Sigmoid colon (tissue), 3 donors: ENCODE measurements around the gene USP31.

ENCODE experiments used
- POLR2A ChIP-seq, 2 donors: fragments of 450-650 bp; IDR thresholded peaks; one replicate each; pipeline ENCODE4 v1.6.1; 2016; ENCODE audit warnings: antibody characterized with exemption in 2 of 2, mild to moderate bottlenecking in 2 of 2, moderate library complexity in 2 of 2
- TF ChIP-seq, protein P1 (sequence below), 4 experiments: fragments of 450-650 bp in 3 of 4; fragments of 200-600 bp in 1 of 4; IDR thresholded peaks; one replicate each; pipeline ENCODE4 v1.5.1; 2016 to 2019; ENCODE audit warnings: antibody characterized with exemption in 4 of 4, mild to moderate bottlenecking in 3 of 4, moderate library complexity in 2 of 4

DNA sequence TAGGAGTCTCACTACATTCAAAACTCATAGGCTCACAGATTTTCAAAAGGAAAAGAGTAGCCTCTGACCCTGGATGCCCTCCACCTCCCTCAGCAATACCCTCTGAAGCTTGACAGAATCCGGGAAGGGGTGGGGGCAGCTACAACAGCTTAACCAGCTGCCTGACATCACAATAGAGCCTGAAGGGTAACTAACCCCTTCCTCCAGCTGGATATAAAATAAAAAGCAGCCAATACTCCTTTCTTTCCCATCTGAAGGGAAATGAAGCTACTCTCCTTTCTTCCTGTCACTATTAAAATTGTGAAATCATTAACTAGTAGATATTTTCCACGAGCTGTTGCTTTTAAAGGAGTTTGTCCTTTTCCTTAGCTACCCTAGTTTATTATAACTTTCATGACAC, 24.0 kb downstream of the USP31 start:
- TF ChIP-seq, protein P1, sequence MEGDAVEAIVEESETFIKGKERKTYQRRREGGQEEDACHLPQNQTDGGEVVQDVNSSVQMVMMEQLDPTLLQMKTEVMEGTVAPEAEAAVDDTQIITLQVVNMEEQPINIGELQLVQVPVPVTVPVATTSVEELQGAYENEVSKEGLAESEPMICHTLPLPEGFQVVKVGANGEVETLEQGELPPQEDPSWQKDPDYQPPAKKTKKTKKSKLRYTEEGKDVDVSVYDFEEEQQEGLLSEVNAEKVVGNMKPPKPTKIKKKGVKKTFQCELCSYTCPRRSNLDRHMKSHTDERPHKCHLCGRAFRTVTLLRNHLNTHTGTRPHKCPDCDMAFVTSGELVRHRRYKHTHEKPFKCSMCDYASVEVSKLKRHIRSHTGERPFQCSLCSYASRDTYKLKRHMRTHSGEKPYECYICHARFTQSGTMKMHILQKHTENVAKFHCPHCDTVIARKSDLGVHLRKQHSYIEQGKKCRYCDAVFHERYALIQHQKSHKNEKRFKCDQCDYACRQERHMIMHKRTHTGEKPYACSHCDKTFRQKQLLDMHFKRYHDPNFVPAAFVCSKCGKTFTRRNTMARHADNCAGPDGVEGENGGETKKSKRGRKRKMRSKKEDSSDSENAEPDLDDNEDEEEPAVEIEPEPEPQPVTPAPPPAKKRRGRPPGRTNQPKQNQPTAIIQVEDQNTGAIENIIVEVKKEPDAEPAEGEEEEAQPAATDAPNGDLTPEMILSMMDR (IDR thresholded peaks at IDR 0.05): no peak
- TF ChIP-seq POLR2A (IDR thresholded peaks at IDR 0.05): no peak
